Testis (tissue), 3 donors: ENCODE data around the gene IDE. TPM values are rescaled to one million over a fixed set of nuclear protein-coding genes. Genes with fewer than 3 reads are reported as not detected.
"Not testable (repeated sequence)": the region's sequence is repeated elsewhere in the genome, so short reads cannot be mapped to it uniquely, and the experiment has no call there.

Source experiments
- DNase-seq: peaks from one replicate; pipeline ENCODE4 v3.0.0-alpha.2; 2019
- H3K27ac ChIP-seq, 2 donors: fragments of 200-600 bp; sonication (generic); one replicate each; pipeline ENCODE4 v1.5.1; 2019
- H3K27me3 ChIP-seq: fragments of 200-600 bp; sonication (generic); one replicate; pipeline ENCODE4 v1.5.1; 2019
- H3K36me3 ChIP-seq: fragments of 200-600 bp; sonication (generic); one replicate; pipeline ENCODE4 v1.5.1; 2017; ENCODE audit warnings: low read depth; ENCODE audit errors: missing control alignments
- H3K4me1 ChIP-seq: fragments of 200-600 bp; sonication (generic); one replicate; pipeline ENCODE4 v1.5.1; 2019
- H3K4me3 ChIP-seq, 2 donors: fragments of 200-600 bp; sonication (generic); one replicate each; pipeline ENCODE4 v1.5.1; 2017 to 2019
- H3K9me3 ChIP-seq: fragments of 200-600 bp; sonication (generic); one replicate; pipeline ENCODE4 v1.5.1; 2017
- CTCF ChIP-seq, 3 experiments: fragments of 450-650 bp in 2 of 3; fragments of 200-600 bp in 1 of 3; sonication (generic) in 1 of 3; IDR thresholded peaks; one replicate each; pipeline ENCODE4 v1.5.1; 2016 to 2019; ENCODE audit warnings: antibody characterized with exemption in 3 of 3, mild to moderate bottlenecking in 2 of 3, moderate library complexity in 1 of 3
- POLR2A ChIP-seq: fragments of 450-650 bp; IDR thresholded peaks from one replicate; pipeline ENCODE4 v1.6.1; 2017; ENCODE audit warnings: antibody characterized with exemption, mild to moderate bottlenecking, moderate library complexity
- WGBS, 2 donors: methylation state at CpG; one replicate each; pipeline ENCODE4 v1.1.5; 2018; 5-methylcytosine and 5-hydroxymethylcytosine counted together
- intact Hi-C: fragments of 100-400 bp; cut with DNase I; formaldehyde crosslinking; loops from one replicate; pipeline ENCODE4 v1.15.1; 2023; ENCODE audit warnings: low total_unique reads
- polyA plus RNA-seq: library from polyadenylated mRNA; stranded (reverse); fragments of 350-450 nt; fragmentation: Illumina TruSeq; extraction: RNeasy Lipid Tissue Mini Kit (QIAGEN cat#74804); gene quantifications from one replicate; pipeline ENCODE4 v1.2.3, GENCODE V29; 2014; ENCODE audit warnings: low read depth, low replicate concordance; ENCODE audit not compliant: insufficient read depth
- total RNA-seq, 2 donors: library from RNA; depleted of rRNA; stranded (reverse); fragments of >200 nt; gene quantifications; one replicate each; pipeline ENCODE4 v1.2.3, GENCODE V29; 2016

IDE gene
- total and polyA plus RNA-seq, 3 donors from 2014 or later, result 28.4 to 78.2 (median 31.1) TPM

GRCh38 chr10:92475357-92475868 lies 98.5 kb downstream of the IDE start:
- Histone ChIP-seq H3K4me3 (no peak overlapping the region), H3K36me3 (no peaks in the 10 kb centered on the region), H3K9me3 (no peaks in the 10 kb centered on the region), H3K4me1 (no peaks in the 10 kb centered on the region), H3K27me3 (no peaks in the 10 kb centered on the region), H3K27ac (no peak overlapping the region)
- TF ChIP-seq CTCF (IDR thresholded peaks at IDR 0.05) (no peak), POLR2A (no peak)
- DNase-seq, result no peak
- WGBS, 2 donors, result 94 to 95% methylated on average over 1 of the region's 1 CpG
- intact Hi-C loops, result no loop called here

- TF ChIP-seq POLR2A, result no peak
- TF ChIP-seq CTCF (IDR thresholded peaks at IDR 0.05), result no peak
- DNase-seq, result no peak
- Histone ChIP-seq H3K9me3 (no peaks in the 10 kb centered on the region), H3K27me3 (no peaks in the 10 kb centered on the region), H3K36me3 (no peaks in the 10 kb centered on the region), H3K4me1 (no peaks in the 10 kb centered on the region), H3K4me3 (no peak overlapping the region), H3K27ac (no peak overlapping the region)
- intact Hi-C loops, result no loop called here
- WGBS, 2 donors, result 96 to 98% methylated on average over 3 of the region's 3 CpGs
Observed at GRCh38 chr10:92470026-92470425, 103.9 kb downstream of the IDE start.

GRCh38 chr10:92464364-92464763 lies 109.5 kb downstream of the IDE start:
- 75 to 86% methylated on average over 5 of the region's 5 CpGs for WGBS, 2 donors
- Histone ChIP-seq H3K4me3 (no peak overlapping the region), H3K27ac (no peak overlapping the region), H3K9me3 (no peaks in the 10 kb centered on the region), H3K27me3 (no peaks in the 10 kb centered on the region), H3K36me3 (no peaks in the 10 kb centered on the region), H3K4me1 (no peaks in the 10 kb centered on the region)
- no peak for TF ChIP-seq CTCF (IDR thresholded peaks at IDR 0.05)
- TF ChIP-seq POLR2A, result no peak
- intact Hi-C loops, result no loop called here
- DNase-seq, result no peak

DNA sequence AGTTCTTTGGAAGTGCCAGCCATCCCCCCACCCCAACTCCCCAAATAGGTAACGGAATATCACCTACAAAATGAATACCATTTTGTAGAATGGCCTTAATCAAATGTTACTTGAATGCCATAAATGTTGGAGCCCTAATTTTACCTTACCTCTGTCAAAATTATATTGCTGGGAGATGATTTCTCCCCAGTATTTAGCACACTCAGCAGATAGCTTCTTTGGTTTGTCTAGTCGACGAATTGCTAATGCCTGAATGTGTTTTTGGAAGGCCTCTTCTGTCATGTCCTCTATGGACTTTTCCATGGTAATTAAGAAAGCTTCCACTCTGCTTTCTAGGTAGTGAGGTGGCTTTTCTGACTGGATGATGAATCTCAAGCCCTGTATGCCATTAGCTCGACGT lies 110.3 kb downstream of the IDE start:
- H3K36me3 ChIP-seq, result no peaks in the 10 kb centered on the region
- 97% methylated on average over 5 of the region's 5 CpGs for WGBS, 2 donors

GRCh38 chr10:92454955-92455354 lies 118.9 kb downstream of the IDE start:
- H3K9me3 ChIP-seq, H3K4me1 ChIP-seq, H3K36me3 ChIP-seq, H3K27me3 ChIP-seq, H3K27ac ChIP-seq, DNase-seq, H3K4me3 ChIP-seq, intact Hi-C loops: not testable (repeated sequence)
- WGBS, 2 donors, result 92% methylated on average over 6 of the region's 6 CpGs

More for the DNA sequence above, 110.3 kb downstream of the IDE start:
- DNase-seq, result no peak
- Histone ChIP-seq H3K27ac (no peak overlapping the region), H3K27me3 (no peaks in the 10 kb centered on the region), H3K4me3 (no peak overlapping the region), H3K9me3 (no peaks in the 10 kb centered on the region), H3K4me1 (no peaks in the 10 kb centered on the region)
- TF ChIP-seq CTCF (IDR thresholded peaks at IDR 0.05), result no peak
- TF ChIP-seq POLR2A, result no peak
- intact Hi-C loops, result no loop called here
